ENCODE results near the gene FBXW7.

FBXW7 gene

GRCh38 chr4:152273343-152273742, 262.5 kb downstream of the FBXW7 start:
- no peak for DNase-seq
